ENCODE measurements around the gene POU2AF1.

GRCh38 chr11:111393585-111393984 is 14.5 kb upstream of the POU2AF1 start:
- TF ChIP-seq CTCF (IDR thresholded peaks at IDR 0.05): no peak
- no peak for TF ChIP-seq POLR2A (IDR thresholded peaks at IDR 0.05; ENCODE audit: low read depth)
- TF ChIP-seq POLR2AphosphoS5 (IDR thresholded peaks at IDR 0.05): no peak
